HUDEP-2 (cell line): Measurements from ENCODE around the gene COTL1.
"Not testable (repeated sequence)": the region's sequence is repeated elsewhere in the genome, so short reads cannot be mapped to it uniquely, and the experiment has no call there.

ENCODE experiments used
- DNase-seq, 76 experiments: peaks; one replicate each; lab custom pipeline; 2025; ENCODE audit not compliant: unreplicated experiment in 76 of 76; lab: John Stamatoyannopoulos, UW

The COTL1 gene

DNA sequence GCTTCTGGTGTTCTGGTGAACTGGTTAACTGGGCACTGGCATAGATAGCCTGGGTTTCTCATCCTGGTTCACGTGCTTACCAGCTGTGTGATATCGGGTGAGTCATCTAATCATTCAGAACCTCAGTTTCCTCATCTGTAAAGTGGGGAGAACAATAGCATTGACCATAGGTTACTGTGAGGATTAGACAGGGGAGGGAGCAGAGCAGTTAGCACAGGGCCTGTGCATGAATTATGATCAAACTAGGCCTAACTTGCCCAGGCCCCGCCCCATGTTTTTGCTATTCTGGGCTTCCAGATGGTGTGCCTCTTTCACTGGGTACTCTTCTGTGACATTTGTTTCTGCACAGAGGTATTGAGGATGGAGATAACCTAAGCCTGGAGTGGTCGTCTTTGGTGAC lies 25.8 kb upstream of the COTL1 start:
- DNase-seq, result no peak

GRCh38 chr16:84643180-84643583 lies 25.3 kb upstream of the COTL1 start:
- no peak for DNase-seq

- no peak for DNase-seq
These were observed 23.9 kb upstream of the COTL1 start for GRCh38 chr16:84641643-84642358.

DNA sequence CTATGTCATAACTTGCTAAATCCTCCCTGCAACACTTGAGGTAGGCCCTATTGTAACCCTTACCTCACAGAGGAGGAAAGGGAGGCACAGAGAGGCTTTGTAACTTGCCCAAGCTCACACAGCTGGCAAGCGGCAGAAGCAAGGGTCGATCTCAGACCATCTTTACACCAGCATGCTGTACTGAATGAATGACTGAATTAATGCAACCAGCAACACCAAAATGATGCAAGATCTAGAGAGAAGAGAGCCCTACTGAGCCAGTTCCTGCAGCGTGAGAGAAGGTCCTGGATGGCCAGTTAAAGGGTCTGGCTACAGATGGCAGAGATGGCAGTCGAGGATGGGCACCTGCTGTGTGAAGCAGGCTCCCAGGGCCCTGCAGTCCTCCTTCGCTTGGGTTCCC lies 22.3 kb upstream of the COTL1 start:
- no peak for DNase-seq

GRCh38 chr16:84638231-84638806 lies 20.4 kb upstream of the COTL1 start:
- DNase-seq, result no peak

DNA sequence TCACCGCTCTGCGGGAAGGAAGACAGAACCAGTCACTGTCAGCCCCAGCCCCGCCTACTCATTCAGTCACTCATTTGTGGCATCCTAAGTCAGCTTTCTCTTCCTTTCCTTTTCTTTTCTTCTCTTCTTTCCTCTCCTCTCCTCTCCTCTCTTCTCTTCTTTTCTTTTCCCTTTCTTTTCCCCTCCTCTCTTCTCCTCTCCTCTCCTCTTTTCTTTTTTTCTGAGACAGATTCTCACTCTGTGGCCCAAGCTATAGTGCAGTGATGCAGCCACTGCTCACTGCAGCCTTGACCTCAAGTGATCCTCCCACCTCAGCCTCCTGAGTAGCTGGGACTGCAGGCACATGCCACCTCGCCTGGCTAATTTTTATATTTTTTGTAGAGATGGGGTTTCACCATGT lies 19.8 kb upstream of the COTL1 start:
- DNase-seq, result no peak

- no peak for DNase-seq
These were observed 17.8 kb upstream of the COTL1 start for GRCh38 chr16:84635702-84636101.

- no peak for DNase-seq
These were observed 15.7 kb upstream of the COTL1 start for GRCh38 chr16:84633622-84634021.

- not testable (repeated sequence) for DNase-seq
These were observed 15.0 kb upstream of the COTL1 start for GRCh38 chr16:84632862-84633261.

DNA sequence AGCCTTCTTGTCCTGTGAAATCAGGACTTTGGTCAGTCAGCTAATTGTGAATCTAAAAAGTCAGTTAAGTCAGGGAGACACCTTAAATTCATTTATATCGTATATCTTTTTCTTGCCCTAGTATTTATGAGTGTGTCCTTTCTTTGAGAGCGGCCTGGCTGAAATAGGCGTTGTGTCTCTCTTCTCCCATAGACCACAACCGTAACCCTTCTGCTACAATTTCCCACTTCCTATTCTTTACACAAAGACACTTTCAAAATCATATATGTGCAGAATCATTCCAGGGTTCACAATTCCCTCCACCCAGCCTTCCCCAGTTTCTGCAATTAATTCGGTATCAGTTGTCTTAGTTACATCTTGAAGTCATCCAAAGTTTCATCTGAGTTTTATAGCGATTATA lies 14.0 kb upstream of the COTL1 start:
- no peak for DNase-seq

- no peak for DNase-seq
These were observed 13.2 kb upstream of the COTL1 start for GRCh38 chr16:84631153-84631466.

- DNase-seq, result no peak
These were observed 12.7 kb upstream of the COTL1 start for GRCh38 chr16:84630446-84631152.

DNA sequence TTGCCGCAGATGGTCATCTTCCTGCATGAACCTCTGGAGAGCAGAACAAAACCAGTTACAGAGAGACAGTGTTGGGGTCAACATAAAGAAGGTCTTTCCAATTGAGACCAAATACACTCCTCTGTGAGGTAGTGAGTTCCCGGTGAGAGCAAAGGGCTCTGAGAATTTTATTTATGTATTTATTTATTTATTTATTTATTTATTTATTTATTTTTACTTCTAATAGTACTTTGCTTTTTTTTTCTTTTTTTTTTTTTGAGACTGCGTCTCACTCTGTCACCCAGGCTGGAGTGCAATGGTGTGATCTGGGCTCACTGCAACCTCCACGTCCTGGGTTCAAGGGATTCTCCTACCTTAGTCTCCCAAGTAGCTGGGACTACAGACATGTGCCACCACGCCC lies 12.1 kb upstream of the COTL1 start:
- DNase-seq, result no peak

GRCh38 chr16:84629580-84629979 lies 11.7 kb upstream of the COTL1 start:
- no peak for DNase-seq

DNA sequence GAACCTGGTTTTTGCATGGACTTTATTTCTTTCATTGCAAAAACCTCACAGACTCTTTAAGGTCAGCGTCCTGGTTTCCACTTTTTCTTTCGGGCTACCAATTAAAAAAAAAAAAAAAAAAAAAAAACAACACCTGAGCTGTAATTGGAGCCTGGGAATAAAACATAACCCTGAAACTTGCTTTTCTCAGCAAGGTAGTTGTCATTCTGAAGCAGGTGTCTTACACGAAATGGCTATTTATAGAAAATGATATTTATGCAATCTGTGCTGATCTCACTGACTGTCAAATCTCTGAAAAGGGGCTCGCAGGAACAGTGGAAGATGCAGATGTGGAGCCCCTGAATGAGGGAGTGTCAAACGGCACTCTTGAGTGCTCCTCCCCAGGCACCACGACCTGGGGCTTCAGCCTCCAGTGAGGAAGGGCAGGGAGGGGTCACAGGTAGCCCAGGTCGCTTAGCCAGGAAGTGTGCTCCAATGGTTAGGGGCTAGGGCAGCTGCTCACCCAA lies 10.4 kb upstream of the COTL1 start:
- no peak for DNase-seq

DNA sequence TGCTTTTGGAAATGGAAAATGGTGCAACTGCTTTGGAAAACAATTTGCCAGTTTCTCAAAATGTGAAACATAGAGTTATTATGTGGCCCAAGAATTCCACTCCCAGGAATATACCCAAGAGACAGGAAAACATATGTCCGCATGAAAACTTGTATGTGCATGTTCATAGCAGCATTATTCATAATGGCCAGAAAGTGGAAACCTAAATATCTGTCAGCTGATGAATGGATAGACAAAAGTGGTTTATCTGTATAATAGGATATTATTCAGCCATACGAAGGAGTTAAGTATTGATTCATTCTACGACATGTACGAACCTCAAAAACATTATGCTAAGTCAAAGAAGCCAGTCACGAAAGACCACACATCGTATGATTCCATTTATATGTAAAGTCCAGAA lies 7.7 kb upstream of the COTL1 start:
- no peak for DNase-seq

DNA sequence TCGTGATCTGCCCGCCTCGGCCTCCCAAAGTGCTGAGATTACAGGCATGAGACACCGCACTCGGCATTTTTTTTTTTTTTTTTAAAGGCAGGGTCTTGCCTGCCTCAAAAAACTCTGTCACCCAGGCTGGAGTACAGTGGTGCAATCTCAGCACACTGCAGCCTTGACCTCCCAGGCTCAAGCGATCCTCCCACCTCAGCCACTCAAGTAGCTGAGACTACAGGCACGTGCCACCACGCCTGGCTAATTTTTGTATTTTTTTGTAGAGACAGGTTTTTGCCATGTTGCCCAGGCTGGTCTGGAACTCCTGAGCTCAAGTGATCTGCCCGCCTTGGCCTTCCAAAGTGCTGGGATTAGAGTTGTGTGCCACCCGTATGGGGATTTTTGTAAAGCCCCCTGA lies 3.0 kb upstream of the COTL1 start:
- not testable (repeated sequence) for DNase-seq

GRCh38 chr16:84618581-84619460 lies 943 bp upstream of the COTL1 start:
- DNase-seq, result no peak

DNA sequence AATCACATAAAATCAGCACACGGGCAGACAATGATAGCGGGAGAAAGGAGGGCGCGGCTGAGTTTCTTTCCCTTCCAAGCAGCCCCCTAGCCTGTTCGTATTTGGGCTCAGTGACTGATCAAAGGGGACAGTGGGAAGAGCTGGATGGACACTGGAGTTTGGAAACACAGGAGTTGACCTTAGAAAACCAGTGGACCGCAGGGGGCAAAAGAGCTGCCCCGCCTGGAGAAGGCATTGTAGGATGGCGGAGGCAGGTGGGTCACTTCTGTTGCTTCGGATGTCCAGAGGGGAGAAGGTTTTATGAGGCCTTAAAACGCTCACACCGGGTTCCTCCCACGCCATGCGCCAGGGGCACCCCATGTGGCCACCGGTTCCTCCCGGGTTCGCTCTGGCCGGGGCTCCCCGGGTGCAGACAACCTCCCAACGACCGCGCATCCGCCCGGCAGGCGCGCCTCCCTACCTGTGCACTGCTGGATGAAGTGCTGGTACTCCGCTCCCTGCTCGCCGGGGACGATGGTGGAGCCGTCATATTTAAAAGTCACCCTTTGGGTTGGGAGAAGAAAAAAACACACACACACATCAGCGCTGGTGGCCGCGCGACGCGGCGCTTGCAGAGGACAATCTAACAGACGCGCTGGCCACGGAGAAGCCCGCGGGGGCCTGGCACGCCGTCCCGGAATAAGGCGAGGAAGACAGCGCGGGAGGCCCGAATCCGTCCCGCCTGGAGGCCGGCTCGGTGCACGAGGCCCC lies 662 bp downstream of the COTL1 start:
- no peak for DNase-seq

GRCh38 chr16:84616515-84616914 lies 1.4 kb downstream of the COTL1 start:
- DNase-seq, result no peak
